Fibroblast of skin of left biceps (primary cell): ENCODE results near the gene DAZAP1.
A peak's percentile ranks its signal among the peaks of the same experiment; 100 is the strongest.
"Not testable (repeated sequence)": the region's sequence is repeated elsewhere in the genome, so short reads cannot be mapped to it uniquely, and the experiment has no call there.

ENCODE experiments used
- DNase-seq, 2 experiments: peaks; one replicate each; pipeline ENCODE4 v3.0.0-alpha.2; 2013; ENCODE audit warnings: low read depth in 2 of 2

DAZAP1 gene

GRCh38 chr19:1472231-1473084 is 65.1 kb downstream of the DAZAP1 start:
- DNase-seq, result no peak

GRCh38 chr19:1473085-1473851 is 65.9 kb downstream of the DAZAP1 start:
- no peak for DNase-seq

- no peak for DNase-seq
These were observed 66.8 kb downstream of the DAZAP1 start for GRCh38 chr19:1474011-1474764.

- no peak for DNase-seq
These were observed 67.5 kb downstream of the DAZAP1 start for GRCh38 chr19:1474765-1475351.

- no peak for DNase-seq
These were observed 68.5 kb downstream of the DAZAP1 start for GRCh38 chr19:1475751-1476437.

- not testable (repeated sequence) for DNase-seq
These were observed 69.7 kb downstream of the DAZAP1 start for GRCh38 chr19:1477056-1477455.

GRCh38 chr19:1478934-1479707 is 71.7 kb downstream of the DAZAP1 start, which contains the start of gene C19orf25:
C19orf25 (minus strand) TSS chr19:1479215; CDS start chr19:1478903, 312 bp downstream.
- DNase-seq, result peak; percentile 75 to 82

- no peak for DNase-seq
These were observed 74.0 kb downstream of the DAZAP1 start for GRCh38 chr19:1481224-1481892.

- DNase-seq, result no peak
These were observed 74.5 kb downstream of the DAZAP1 start for GRCh38 chr19:1481893-1482360.

GRCh38 chr19:1482361-1483130 is 75.2 kb downstream of the DAZAP1 start:
- DNase-seq, result no peak

- no peak for DNase-seq
These were observed 76.0 kb downstream of the DAZAP1 start for GRCh38 chr19:1483131-1483978.

GRCh38 chr19:1483979-1484428 is 76.6 kb downstream of the DAZAP1 start:
- DNase-seq, result no peak
